ENCODE measurements around the gene LRP1B. TPM values are rescaled to one million over a fixed set of nuclear protein-coding genes. Genes with fewer than 3 reads are reported as not detected.

The LRP1B gene
- total RNA-seq, 1 donor from 2014 or later, result 0.54 TPM

DNA sequence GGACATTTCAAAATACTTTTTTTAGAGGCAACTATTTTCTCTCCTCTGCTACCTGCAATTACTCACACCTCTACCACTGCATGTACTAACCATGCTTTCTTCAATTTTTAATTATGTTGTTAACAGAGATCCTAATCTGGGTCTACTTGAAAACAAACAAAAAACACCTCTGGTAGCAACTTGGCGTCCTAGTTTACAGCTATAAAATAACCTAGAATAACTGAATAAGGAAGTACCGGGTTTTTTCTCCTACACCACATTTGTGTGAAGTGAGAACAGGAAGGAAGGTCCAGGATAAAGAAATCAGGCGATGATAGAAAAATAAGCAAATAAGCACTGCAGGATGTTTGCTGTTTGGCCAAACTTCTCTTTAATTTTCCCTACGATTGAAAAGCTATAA, 633.5 kb downstream of the LRP1B start:
- Mint-ChIP-seq H3K27me3 (ENCODE audit: low read depth) (no peaks in the 10 kb centered on the region), H3K36me3 (ENCODE audit: low read depth) (no peaks in the 10 kb centered on the region), H3K9me3 (no peaks in the 10 kb centered on the region), H3K27ac (ENCODE audit: unreplicated experiment) (no peak overlapping the region), H3K4me1 (peaks cover 7% of the 10 kb centered on the region), H3K4me3 (no peak overlapping the region)
- DNase-seq (ENCODE audit: low read depth, low spot score), result no peak
- TF ChIP-seq, protein P1, sequence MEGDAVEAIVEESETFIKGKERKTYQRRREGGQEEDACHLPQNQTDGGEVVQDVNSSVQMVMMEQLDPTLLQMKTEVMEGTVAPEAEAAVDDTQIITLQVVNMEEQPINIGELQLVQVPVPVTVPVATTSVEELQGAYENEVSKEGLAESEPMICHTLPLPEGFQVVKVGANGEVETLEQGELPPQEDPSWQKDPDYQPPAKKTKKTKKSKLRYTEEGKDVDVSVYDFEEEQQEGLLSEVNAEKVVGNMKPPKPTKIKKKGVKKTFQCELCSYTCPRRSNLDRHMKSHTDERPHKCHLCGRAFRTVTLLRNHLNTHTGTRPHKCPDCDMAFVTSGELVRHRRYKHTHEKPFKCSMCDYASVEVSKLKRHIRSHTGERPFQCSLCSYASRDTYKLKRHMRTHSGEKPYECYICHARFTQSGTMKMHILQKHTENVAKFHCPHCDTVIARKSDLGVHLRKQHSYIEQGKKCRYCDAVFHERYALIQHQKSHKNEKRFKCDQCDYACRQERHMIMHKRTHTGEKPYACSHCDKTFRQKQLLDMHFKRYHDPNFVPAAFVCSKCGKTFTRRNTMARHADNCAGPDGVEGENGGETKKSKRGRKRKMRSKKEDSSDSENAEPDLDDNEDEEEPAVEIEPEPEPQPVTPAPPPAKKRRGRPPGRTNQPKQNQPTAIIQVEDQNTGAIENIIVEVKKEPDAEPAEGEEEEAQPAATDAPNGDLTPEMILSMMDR (conservative IDR thresholded peaks at IDR 0.05), result no peak

DNA sequence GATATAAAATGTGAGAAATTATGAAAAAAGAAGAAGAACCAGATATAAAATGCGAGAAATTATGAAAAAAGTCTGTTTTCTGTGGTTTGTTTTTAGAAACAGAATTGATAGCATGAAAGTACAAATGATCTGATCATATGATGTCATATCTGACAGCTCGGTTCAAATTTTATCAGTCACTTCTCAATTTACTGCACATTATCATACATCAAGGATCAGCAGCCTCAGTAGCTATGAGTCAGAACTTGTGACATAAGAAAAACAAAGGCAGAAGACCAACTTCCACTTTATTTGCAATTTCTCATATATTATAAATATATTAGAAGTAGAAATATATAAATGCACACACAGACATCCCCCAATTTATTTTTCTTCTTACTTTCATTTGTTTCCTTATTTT, 634.0 kb downstream of the LRP1B start:
- no peaks in the 10 kb centered on the region for H3K27me3 Mint-ChIP-seq (ENCODE audit: low read depth)

DNA sequence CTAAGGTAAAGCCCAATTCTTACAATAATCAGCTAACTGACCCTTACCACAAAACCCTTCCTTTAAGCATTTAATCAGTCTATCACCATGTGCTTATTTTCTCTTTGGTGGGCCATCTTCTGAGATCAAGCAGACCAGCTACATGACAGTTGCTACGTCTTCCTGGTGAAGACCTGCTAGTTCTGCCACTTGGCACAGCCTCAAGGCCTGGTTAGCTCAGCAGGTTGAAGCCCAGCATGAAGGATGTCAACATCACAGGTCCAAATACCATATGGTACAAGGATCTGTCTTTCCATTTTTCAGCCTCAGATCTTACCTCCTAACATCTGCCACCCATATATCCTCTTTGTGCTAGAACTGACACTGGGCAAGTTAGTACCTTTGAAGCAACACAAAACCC, 636.9 kb downstream of the LRP1B start:
- H3K4me3 Mint-ChIP-seq, result no peak overlapping the region
- peaks cover 6% of the 10 kb centered on the region for H3K4me1 Mint-ChIP-seq
- no peaks in the 10 kb centered on the region for H3K9me3 Mint-ChIP-seq
- H3K27me3 Mint-ChIP-seq (ENCODE audit: low read depth), result no peaks in the 10 kb centered on the region
- no peak for DNase-seq (ENCODE audit: low read depth, low spot score)
- TF ChIP-seq, protein P1 (conservative IDR thresholded peaks at IDR 0.05), result no peak
- H3K27ac Mint-ChIP-seq (ENCODE audit: unreplicated experiment), result no peak overlapping the region
- H3K36me3 Mint-ChIP-seq (ENCODE audit: low read depth), result no peaks in the 10 kb centered on the region

More for the DNA sequence above, 634.0 kb downstream of the LRP1B start:
- Mint-ChIP-seq H3K9me3 (no peaks in the 10 kb centered on the region), H3K27ac (ENCODE audit: unreplicated experiment) (no peak overlapping the region), H3K36me3 (ENCODE audit: low read depth) (no peaks in the 10 kb centered on the region), H3K4me3 (no peak overlapping the region), H3K4me1 (peaks cover 3% of the 10 kb centered on the region)
- DNase-seq (ENCODE audit: low read depth, low spot score), result no peak
- TF ChIP-seq, protein P1 (conservative IDR thresholded peaks at IDR 0.05), result no peak

DNA sequence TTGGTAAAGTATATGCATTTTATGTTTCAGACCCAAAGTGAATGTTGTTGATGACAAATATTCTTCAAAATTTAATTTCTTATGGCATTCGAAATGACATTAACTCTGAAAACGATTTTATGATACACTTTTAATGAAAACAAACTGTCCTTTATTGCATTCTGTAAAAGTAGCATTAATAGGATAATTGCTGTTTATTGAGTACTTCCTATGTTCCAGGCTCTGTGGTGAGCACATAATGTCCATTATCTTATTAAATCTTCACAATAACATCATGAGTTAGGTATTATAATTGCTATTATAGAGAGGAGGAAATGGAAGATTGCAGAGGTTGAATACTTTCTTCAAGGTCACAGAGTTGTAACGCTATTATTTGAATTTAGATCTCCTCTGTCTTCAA, 638.0 kb downstream of the LRP1B start:
- H3K9me3 Mint-ChIP-seq, result no peaks in the 10 kb centered on the region
- H3K27me3 Mint-ChIP-seq (ENCODE audit: low read depth), result no peaks in the 10 kb centered on the region
- TF ChIP-seq, protein P1 (conservative IDR thresholded peaks at IDR 0.05), result no peak
- H3K27ac Mint-ChIP-seq (ENCODE audit: unreplicated experiment), result no peak overlapping the region
- H3K4me3 Mint-ChIP-seq, result no peak overlapping the region
- H3K4me1 Mint-ChIP-seq, result peaks cover 6% of the 10 kb centered on the region
- no peaks in the 10 kb centered on the region for H3K36me3 Mint-ChIP-seq (ENCODE audit: low read depth)
- DNase-seq (ENCODE audit: low read depth, low spot score), result no peak

DNA sequence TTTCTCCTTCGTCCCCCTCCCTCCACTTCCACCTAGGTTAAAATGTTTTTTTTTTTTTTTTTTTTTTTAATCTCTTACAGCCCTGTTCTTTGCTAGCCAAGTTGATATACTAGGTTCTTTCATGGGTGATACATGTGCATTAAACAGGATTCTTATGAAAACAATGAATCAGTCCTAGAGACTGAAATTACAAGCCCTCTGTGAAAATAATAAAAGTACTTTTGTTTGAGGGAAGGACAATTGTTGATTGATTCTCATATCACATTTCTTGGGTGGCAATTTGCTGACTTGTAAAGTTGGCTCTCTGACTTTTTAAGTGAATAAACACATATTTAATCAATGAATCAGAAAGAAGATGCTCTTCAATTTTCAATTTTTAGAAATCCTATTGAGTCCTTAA, 639.9 kb downstream of the LRP1B start:
- Mint-ChIP-seq H3K4me3 (no peak overlapping the region), H3K4me1 (peaks cover 6% of the 10 kb centered on the region), H3K27ac (ENCODE audit: unreplicated experiment) (no peak overlapping the region), H3K27me3 (ENCODE audit: low read depth) (no peaks in the 10 kb centered on the region), H3K36me3 (ENCODE audit: low read depth) (no peaks in the 10 kb centered on the region), H3K9me3 (no peaks in the 10 kb centered on the region)
- TF ChIP-seq, protein P1 (conservative IDR thresholded peaks at IDR 0.05), result no peak
- DNase-seq (ENCODE audit: low read depth, low spot score), result no peak

DNA sequence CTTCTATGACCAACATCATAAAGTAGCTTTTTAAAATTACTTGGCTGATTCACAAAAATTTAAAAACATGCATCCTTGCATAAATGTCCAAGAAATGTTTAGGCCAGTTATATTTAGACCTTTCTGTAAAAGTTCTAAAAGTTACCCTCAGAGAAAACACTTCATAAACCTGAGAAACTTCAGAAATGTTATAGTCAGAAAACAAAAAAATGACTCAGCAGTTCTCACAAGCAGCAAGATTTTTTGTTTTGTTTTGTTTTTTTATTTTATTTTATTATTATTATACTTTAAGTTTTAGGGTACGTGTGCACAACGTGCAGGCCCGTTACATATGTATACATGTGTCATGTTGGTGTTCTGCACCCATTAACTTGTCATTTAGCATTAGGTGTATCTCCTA, 648.1 kb downstream of the LRP1B start:
- Mint-ChIP-seq H3K4me1 (no peaks in the 10 kb centered on the region), H3K36me3 (ENCODE audit: low read depth) (no peaks in the 10 kb centered on the region), H3K27me3 (ENCODE audit: low read depth) (no peaks in the 10 kb centered on the region), H3K4me3 (no peak overlapping the region), H3K9me3 (no peaks in the 10 kb centered on the region), H3K27ac (ENCODE audit: unreplicated experiment) (no peak overlapping the region)
- TF ChIP-seq, protein P1 (conservative IDR thresholded peaks at IDR 0.05), result no peak
- DNase-seq (ENCODE audit: low read depth, low spot score), result no peak

Data from neural crest cell (in vitro differentiated cells).